ENCODE results near the gene NPC1L1. TPM values are rescaled to one million over a fixed set of nuclear protein-coding genes. Genes with fewer than 3 reads are reported as not detected.
"Not testable (repeated sequence)": the region's sequence is repeated elsewhere in the genome, so short reads cannot be mapped to it uniquely, and the experiment has no call there.

The NPC1L1 gene
- total RNA-seq, 1 experiment from 2014 or later, result 0.04 TPM

DNA sequence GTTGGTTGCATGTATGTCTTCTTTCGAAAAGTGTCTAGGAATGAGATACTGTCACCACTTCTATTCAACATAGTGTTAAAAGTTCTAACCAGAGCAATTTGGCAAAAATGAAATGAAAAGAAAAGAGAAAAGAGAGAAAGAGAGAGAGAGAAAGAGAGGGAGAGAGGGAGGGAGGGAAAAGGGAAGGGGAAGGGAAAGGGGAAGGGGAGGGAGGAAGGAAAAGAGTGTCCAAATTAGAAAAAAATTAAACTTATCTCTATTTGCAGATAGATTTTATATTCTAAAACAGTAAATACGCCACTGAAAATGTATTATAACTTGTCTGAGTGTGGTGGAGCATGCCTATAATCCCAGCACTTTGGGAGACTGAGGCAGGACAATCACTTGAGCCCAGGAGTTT, 16.4 kb upstream of the NPC1L1 start:
- no peak overlapping the region for H3K4me2 ChIP-seq (ENCODE audit: low read length)
- no peaks in the 10 kb centered on the region for H3K9me2 ChIP-seq (replicated peaks; ENCODE audit: low read length)
- BruUV-seq (replicated peaks), result no TSS peak
- H3K36me3 ChIP-seq (ENCODE audit: low read depth, low read length), result no peaks in the 10 kb centered on the region
- no peak overlapping the region for H3K4me3 ChIP-seq (ENCODE audit: low read length)
- no peak overlapping the region for H3K27ac ChIP-seq (ENCODE audit: low read length)
- no peaks in the 10 kb centered on the region for H4K20me1 ChIP-seq (ENCODE audit: low read length)
- no peaks in the 10 kb centered on the region for H3K9me3 ChIP-seq (ENCODE audit: low read length)
- no peaks in the 10 kb centered on the region for H3K79me2 ChIP-seq (ENCODE audit: low read length)
- ChIA-PET CTCF (no interaction called here), POLR2A (ENCODE audit: unreplicated experiment) (no interaction called here)
- DNase-seq (no peak), ATAC-seq (no peak)
- no peaks in the 10 kb centered on the region for H3K27me3 ChIP-seq (ENCODE audit: low read length)
- H2AFZ ChIP-seq (ENCODE audit: low read length), result no peak overlapping the region
- TF ChIP-seq, protein P1, sequence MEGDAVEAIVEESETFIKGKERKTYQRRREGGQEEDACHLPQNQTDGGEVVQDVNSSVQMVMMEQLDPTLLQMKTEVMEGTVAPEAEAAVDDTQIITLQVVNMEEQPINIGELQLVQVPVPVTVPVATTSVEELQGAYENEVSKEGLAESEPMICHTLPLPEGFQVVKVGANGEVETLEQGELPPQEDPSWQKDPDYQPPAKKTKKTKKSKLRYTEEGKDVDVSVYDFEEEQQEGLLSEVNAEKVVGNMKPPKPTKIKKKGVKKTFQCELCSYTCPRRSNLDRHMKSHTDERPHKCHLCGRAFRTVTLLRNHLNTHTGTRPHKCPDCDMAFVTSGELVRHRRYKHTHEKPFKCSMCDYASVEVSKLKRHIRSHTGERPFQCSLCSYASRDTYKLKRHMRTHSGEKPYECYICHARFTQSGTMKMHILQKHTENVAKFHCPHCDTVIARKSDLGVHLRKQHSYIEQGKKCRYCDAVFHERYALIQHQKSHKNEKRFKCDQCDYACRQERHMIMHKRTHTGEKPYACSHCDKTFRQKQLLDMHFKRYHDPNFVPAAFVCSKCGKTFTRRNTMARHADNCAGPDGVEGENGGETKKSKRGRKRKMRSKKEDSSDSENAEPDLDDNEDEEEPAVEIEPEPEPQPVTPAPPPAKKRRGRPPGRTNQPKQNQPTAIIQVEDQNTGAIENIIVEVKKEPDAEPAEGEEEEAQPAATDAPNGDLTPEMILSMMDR (conservative IDR thresholded peaks at IDR 0.05; ENCODE audit: low read depth, low read length), result no peak
- TF ChIP-seq EZH2 (IDR thresholded peaks at IDR 0.05; ENCODE audit: low read length, unreplicated experiment) (no peak), EZH2phosphoT487 (IDR thresholded peaks at IDR 0.05; ENCODE audit: borderline replicate concordance, low read length) (no peak)
- peaks cover 6% of the 10 kb centered on the region for H3K4me1 ChIP-seq (ENCODE audit: insufficient read depth, low read length)
- H3F3A ChIP-seq (ENCODE audit: low read length, unreplicated experiment), result no peaks in the 10 kb centered on the region
- intact Hi-C loops (cut with micrococcal nuclease), result no loop called here
- H3K9ac ChIP-seq (ENCODE audit: low read length), result no peak overlapping the region

- POLR2A ChIA-PET (ENCODE audit: unreplicated experiment), result no interaction called here
Measured at GRCh38 chr7:44555350-44555749, 14.2 kb upstream of the NPC1L1 start.

DNA sequence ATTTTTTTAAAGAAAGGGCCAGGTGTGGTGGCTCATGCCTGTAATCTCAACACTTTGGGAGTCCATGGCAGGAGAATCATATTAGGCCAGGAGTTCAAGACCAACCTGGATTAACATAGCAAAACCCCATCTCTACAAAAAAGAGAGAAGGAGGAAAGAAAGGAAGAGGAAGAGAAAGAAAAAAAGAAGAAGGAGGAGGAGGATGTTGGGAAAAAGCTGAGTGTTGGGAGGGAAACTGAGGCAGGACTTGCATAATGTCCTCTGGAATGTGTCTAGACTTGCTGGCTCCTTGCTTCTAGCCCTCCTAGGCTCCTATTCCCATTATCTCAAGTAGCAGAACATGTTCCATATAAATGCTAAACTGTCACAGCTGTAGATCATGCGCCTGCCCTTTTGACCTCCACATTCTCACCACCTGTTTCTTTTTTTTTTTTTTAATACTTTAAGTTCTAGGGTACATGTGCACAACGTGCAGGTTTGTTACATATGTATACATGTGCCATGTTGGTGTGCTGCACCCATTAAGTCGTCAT, 11.4 kb upstream of the NPC1L1 start:
- H3K4me1 ChIP-seq (ENCODE audit: insufficient read depth, low read length); ATAC-seq: not testable (repeated sequence)

More at GRCh38 chr7:44555350-44555749, 14.2 kb upstream of the NPC1L1 start:
- no peaks in the 10 kb centered on the region for H3K27me3 ChIP-seq (ENCODE audit: low read length)
- ATAC-seq, result no peak
- no peaks in the 10 kb centered on the region for H4K20me1 ChIP-seq (ENCODE audit: low read length)
- no TSS peak for BruUV-seq (replicated peaks)
- intact Hi-C loops (cut with micrococcal nuclease), result no loop called here
- H3K27ac ChIP-seq (ENCODE audit: low read length), result no peak overlapping the region
- no peaks in the 10 kb centered on the region for H3K79me2 ChIP-seq (ENCODE audit: low read length)
- no peaks in the 10 kb centered on the region for H3F3A ChIP-seq (ENCODE audit: low read length, unreplicated experiment)
- no peaks in the 10 kb centered on the region for H3K9me2 ChIP-seq (replicated peaks; ENCODE audit: low read length)
- CTCF ChIA-PET, result interaction anchor here (0.7 kb wide), 1 partner anchor 7 kb away, joined by 3 read pairs; no protein-coding TSS in a partner anchor
- no peak for DNase-seq
- no peak overlapping the region for H3K9ac ChIP-seq (ENCODE audit: low read length)
- H3K36me3 ChIP-seq (ENCODE audit: low read depth, low read length), result no peaks in the 10 kb centered on the region
- H2AFZ ChIP-seq (ENCODE audit: low read length), result no peak overlapping the region
- no peaks in the 10 kb centered on the region for H3K4me1 ChIP-seq (ENCODE audit: insufficient read depth, low read length)
- no peak overlapping the region for H3K4me2 ChIP-seq (ENCODE audit: low read length)
- TF ChIP-seq EZH2 (IDR thresholded peaks at IDR 0.05; ENCODE audit: low read length, unreplicated experiment) (no peak), EZH2phosphoT487 (IDR thresholded peaks at IDR 0.05; ENCODE audit: borderline replicate concordance, low read length) (no peak)
- TF ChIP-seq, protein P1 (conservative IDR thresholded peaks at IDR 0.05; ENCODE audit: low read depth, low read length), result no peak
- H3K4me3 ChIP-seq (ENCODE audit: low read length), result no peak overlapping the region
- H3K9me3 ChIP-seq (ENCODE audit: low read length), result no peaks in the 10 kb centered on the region

More for the DNA sequence above, 11.4 kb upstream of the NPC1L1 start:
- BruUV-seq (replicated peaks); H3K4me3 ChIP-seq (ENCODE audit: low read length); H2AFZ ChIP-seq (ENCODE audit: low read length); H3K4me2 ChIP-seq (ENCODE audit: low read length); POLR2A ChIA-PET (ENCODE audit: unreplicated experiment); H3K36me3 ChIP-seq (ENCODE audit: low read depth, low read length); H3F3A ChIP-seq (ENCODE audit: low read length, unreplicated experiment); CTCF ChIA-PET; H3K9ac ChIP-seq (ENCODE audit: low read length); H3K9me3 ChIP-seq (ENCODE audit: low read length); intact Hi-C loops (cut with micrococcal nuclease); H4K20me1 ChIP-seq (ENCODE audit: low read length); H3K27me3 ChIP-seq (ENCODE audit: low read length); H3K27ac ChIP-seq (ENCODE audit: low read length); H3K9me2 ChIP-seq (replicated peaks; ENCODE audit: low read length); DNase-seq; H3K79me2 ChIP-seq (ENCODE audit: low read length): not testable (repeated sequence)
